ENCODE measurements around the gene TGFBR3L.

GRCh38 chr19:7900401-7900870 is 14.2 kb upstream of the TGFBR3L start:
- no peak for TF ChIP-seq CTCF (IDR thresholded peaks at IDR 0.05)
- no peak for TF ChIP-seq POLR2A (IDR thresholded peaks at IDR 0.05; ENCODE audit: low read depth)

Measured in esophagus muscularis mucosa (tissue), 3 donors.